HG03097 (cell line): ENCODE measurements around the gene TRPM3.

ENCODE experiments used
- ATAC-seq: cut with Tn5 transposase; IDR thresholded peaks from one replicate; pipeline ENCODE4 v1.9.1; 2021; ENCODE audit not compliant: unreplicated experiment, low FRiP score

TRPM3 gene

DNA sequence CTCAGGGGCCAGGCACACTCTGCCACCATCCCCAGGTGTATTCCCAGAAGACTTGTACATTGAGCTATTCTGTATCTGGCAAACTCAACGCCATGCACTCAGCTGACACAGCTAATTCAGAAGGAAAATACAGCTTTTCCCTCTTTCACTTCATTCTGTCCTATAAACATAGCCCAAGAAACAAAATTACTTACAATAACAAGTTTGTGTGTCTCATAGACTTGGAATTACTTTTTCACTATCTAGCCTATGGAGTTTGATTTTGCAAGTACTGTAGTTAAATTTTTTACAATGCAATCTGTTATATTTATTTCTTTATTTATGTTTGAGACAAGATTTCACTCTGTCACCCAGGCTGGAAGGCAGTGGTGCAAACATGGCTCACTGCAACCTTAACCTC is 581.9 kb downstream of the TRPM3 start:
- ATAC-seq, result no peak

DNA sequence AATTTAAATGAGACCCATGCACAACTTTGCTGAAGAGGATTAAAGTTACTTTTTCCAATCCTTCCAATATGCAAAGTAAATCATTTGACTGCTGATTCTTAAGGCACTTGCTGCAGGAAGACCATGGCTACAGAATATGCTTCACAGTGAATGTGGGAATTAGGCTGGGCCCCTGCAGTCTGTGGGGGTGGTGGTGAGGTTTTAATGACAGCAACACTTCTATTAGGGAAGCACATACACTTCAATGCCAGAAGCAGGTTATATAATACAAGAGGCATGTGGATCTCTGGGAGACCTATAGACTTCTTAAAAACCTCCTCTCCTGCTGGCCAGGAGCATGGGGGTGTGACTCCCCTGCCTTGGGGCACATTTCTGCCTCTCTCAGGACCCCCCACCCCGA is 582.4 kb downstream of the TRPM3 start:
- ATAC-seq, result no peak

DNA sequence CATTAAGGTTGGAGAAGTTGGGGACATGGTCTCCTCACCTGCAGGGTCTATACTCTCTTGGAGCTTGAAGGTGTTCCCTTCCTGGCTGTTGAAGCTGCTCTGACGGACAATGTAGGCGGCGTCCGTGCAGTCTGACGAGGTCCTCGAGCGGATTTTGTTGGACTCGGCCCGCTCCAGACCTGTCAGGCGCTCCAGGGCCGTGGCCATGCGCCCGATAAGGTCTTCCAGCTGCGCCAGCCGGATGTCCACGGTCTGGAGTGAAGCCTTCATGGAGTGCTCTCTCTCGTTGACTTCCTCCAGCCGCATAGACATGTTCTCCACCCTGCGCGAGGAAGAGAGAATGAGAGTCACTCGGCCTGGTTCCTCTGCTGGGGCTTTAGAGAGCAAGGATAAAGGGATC is 584.3 kb downstream of the TRPM3 start:
- no peak for ATAC-seq

DNA sequence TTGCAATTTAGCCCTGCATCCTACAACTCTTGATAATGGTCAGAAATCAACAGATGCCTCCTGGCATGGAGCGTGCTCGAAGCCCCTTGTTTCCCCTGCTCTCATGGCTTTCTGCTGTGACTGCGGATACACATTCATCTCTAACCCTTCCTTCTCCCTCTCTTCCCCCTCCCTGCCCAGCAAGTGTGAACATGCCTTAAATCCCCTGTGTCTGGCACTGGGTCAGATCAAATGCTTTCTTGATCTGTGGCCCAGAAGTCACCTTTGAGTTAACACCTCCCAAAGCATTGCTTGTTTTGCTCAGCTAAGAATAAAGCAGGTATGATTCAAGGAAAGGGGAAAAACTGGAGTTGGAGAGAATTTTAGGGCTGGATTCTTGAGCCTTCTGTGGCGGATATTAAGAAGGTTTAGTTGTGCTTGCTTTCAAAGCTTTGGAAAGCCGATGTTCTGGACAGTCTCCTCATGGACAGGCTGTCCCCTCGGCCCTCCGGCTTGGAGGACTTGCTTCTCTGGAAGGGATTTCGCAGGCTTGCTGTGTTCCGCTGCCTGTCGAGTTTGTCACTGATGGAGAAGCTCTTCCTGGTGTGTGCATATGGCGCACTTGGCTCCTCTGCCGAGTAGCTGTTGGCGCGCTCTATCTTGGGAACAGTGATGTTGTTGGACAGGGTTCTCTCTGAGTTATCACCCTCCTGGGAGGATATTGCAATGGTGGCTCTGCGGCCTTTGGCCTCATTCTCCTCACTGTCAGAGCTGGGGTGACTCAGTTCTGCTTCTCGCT is 585.7 kb downstream of the TRPM3 start:
- no peak for ATAC-seq

DNA sequence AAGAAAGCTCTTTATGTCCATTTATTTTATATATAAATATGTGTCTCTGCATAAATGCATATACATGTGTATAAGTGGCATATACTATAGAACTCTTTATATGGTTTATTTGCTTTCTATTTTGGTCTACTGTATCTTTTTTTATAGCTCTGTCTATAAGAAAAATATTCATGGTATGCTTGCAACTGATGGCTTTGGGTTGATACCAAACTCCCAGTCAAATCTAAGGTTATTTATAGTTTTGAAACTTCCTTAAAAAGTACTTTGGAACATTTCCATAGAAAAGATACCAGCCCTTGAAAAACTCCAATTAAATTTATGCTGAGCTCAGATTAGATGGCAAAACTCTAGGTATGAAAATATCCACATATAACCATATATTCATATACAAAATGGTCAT is 587.0 kb downstream of the TRPM3 start:
- no peak for ATAC-seq

DNA sequence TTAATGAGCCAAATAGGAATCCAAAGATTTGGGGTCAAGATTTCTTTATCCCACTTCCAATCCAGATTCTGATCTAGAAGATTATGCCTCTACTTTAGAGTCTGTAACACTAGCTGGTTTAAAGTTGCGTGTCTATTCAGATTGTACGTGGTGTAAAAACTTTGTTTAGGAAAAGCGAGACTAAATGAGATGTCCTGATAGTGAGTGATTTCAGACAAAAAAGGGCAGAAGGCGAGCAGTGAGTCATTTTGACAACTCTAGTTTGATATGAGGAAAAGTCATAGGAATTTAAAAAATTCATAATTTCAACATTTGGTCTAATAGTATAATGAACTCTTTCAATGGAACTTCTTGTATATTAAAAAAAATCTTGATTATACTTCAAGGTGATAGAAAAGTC is 587.4 kb downstream of the TRPM3 start:
- no peak for ATAC-seq

DNA sequence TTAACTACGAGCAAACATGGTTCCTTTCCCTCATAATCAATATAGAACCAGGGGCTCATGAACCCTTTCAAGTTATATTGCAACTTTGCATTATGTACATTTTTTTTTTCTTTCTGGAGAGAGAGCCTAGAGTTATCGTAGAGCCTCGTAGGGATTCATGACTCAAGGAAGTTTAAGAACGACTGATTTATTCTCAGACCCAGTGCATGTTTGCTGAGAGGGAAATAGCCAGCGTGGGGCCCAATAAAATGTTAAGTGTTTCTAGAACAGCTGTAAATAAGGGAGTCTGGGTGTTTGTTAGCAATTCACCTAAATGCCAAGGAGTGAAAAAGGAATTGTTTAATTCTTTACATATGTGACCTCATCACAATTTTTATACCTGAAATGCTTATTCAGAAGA is 587.9 kb downstream of the TRPM3 start:
- ATAC-seq, result no peak

DNA sequence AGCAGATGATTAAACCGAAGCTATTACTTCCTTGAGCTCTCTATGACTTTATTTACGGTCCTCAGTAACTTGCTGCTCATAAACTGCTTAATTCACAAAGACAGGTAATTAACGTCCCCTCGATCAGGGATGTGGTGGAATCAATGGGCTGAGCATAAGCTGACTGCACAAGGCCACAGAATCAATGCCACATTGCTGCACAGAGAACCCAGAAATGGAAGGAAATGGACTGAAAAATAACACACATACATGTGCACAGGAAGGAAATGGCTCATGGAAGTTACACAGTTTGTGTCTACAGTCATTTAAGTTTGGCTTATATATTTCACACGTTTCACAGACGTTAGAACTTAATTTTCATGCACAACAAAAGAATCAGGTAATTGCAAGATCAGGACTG is 588.7 kb downstream of the TRPM3 start:
- ATAC-seq, result no peak

DNA sequence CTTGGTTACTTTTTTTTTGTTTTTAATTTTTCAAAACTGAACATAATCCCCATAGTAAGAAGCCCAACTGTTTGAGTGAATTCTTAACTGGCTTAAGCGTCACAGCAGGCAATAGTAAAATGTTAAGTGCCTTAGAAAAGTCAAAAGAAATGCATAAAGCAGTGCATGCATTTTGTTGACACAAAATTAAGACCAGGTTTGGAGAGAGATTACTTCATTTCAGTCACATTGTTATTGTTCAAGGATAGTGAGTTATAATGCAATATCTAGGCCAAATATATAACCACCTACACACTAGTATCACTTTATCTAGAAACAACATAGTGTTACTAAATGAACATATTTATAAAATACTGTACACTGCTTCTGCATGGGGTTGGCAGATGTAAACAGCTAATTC is 590.1 kb downstream of the TRPM3 start:
- no peak for ATAC-seq

DNA sequence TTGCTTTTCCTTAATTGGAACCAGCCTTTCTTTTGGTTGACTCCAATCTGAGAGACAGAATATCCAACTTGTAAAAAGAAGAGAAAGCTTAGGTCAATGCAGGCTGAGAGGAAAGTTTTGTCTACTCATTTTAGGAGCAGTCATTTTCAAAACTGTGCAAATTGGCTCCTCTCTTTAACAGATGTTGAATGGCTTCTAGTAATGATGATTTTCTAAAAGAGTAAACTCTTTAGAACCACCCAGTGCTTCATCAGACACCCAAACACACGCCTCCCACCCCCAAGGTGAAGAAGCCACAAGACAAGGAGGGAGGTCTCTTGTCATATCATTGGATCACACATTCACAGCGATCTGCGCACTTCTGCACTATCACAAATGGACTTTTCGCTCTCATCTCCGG is 590.7 kb downstream of the TRPM3 start:
- ATAC-seq, result no peak

DNA sequence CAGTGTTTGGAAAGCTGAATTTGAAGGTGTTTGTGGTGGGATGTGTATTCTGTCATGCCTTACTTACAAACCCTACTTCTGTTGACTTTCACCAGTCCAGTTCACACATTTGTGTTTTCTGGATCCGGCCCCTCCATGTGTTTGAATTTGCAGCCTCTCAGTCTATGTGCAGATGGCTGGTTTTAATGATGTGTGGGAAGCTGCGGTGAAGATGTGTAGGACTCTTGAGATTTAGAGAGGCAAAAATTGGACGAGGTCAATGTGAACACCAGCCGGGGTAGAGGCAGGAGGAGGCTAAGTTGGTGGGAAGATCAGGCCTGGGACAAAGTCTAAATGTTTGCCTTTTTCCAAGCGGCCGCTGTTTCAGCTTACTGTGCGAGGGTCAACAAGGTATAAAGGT is 591.6 kb downstream of the TRPM3 start:
- ATAC-seq, result no peak

DNA sequence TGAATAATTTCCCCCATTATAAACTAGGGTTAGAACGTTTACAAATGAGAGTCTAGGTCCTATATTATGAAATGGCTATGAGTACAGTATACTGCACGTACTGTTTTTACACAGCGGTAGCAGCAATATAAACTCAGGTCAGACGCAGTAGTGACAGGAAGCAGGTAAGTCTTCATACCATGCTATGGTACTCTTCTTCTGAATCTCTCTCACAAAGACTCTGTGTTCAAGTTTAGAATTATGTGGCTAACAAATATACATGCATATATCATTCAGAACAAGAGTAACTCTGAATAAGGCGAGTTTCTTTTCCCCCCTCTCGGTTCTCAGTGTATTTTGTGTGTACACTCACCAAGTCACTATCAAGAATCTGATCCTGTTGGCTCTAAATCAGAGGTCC is 592.0 kb downstream of the TRPM3 start:
- ATAC-seq, result no peak

DNA sequence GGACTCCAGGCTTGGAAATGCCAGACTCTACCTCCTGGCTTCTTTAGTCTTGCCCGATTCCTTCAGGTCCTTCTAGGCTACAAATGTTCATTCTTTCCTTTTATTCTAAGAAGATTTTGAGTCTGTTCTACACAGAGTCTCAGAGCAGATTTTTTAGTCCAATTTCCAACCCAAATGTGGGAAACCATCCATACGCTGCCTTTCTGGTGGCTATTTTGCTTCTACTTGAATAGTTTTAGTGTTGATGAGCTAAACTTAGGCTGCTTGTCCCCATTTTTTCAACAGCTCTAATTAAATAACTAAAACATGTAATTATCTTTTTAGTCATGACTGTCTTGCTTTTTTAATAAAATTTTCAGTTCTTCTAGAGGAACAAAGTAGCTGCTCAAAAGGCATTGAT is 594.5 kb downstream of the TRPM3 start:
- ATAC-seq, result no peak

DNA sequence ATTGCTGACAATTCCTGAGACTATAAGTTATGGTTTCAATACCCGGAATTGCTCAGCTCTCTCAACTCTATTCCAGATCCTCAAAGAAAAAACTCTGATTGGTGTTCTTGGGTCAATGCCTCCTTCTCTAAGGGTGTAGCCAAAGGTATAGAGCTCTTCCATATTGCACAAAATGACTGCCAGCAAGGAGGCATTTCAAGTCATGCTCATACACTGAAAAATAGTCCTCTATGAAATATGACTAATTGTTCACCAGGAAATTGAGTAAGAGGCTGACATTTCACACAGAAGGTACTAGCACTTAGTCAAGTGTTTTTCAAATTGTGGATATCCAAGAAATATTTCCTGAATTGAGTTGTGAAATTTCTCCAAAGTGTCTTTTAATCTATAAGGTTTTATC is 595.9 kb downstream of the TRPM3 start:
- no peak for ATAC-seq

DNA sequence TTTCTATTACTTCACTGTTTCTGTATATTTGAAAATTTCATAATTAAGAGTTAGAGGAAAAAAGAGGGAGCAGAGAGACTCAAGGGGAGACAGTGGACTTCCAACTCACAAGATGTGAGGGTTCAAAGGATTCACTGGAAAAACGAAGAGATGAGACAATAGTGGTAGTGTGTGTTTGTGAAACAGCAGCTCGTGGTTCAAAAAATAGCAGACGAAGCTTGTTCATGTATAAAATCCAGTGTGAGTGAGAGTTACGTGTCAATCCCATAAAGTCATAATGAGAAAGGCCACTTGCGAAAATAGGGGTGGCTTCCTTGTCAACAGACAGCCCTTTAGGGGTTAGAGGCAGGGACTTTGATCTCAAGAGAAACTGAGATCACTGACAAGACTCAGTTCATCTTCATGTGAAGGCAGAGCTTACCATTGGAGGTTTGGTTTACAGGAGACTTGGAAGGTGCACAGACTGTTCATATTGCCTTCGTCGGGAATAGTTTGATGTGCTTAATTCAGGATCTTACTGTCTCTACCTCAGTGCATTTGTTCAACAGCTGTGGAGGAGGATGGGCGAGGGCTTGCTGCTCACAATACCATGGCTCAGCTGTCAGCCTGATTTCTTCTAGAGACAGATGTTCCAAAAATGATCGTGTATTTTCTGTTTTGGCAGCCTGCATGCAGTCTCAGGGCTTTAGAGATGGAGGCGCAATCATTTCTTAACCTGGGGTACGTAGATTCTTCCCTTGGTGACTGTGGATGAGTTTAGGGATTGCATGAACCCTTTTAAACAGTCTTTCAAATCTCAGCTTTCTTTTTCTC is 601.3 kb downstream of the TRPM3 start:
- ATAC-seq, result no peak

DNA sequence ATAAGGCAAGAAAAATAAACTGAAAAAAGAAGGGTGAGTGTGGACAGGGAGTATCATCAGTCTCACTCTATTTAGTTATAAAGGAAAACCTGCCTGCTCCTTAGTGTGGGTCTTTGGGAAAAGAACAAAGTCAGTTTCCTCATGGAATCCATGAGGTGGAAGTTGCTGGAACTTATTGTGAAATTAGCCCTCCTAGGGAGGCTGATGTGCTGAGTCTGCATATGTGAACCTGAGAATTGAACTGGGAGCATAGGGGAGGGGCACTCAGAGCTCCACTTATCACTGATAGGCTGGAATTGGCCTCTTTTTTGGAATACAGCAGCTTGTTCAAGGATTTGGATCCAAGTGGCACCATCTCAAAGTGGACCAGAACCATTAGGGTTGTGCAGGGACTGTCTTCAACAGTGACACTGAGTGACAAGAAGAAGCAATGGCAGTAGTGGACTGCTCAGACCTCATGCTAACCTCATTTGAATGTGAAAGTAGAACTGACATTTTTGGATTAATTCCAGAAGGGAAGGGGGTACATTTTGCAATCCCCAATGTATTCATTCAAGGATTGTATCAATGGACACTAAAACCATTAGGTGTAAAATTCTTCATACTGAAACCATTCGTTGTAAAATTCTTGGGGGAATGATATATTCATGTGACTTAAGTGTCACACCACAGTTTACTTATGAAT is 603.4 kb downstream of the TRPM3 start:
- no peak for ATAC-seq

DNA sequence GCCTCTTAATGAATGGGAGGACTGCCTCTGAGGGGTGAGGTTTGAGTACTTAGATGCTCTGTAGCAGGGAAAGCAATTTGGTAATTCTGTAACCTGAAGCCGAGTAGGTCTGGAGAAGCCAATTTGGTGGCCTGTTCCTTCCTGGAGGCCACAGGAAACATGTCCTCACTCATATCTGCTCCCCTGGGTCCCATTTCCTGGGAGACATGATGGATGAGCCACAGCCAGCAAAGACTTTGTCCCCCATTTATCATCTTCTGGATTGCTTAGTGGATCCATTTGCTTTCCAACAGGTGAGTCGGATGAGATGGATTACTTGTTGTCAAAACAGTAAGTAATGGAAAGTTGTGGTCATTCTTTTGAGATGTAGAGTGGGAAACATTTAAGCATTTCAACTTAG is 607.1 kb downstream of the TRPM3 start:
- ATAC-seq, result no peak

DNA sequence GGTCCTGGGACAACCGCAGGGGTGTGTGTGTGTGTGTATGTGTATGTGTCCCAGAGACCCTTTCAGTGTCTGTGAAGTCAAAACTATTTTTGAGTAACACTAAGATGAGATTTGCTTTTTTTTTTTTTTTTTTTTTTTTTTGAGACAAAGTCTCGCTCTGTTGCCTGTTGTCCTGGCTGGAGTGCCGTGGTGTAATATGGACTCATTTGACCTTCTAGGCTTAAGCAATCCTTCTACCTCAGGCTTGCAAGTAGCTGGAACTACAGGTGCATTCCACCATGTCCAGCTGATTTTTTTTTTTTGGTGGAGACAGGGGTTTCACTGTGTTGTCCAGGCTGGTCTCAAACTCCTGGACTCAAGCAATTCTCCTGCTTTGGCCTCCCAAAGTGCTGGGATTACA is 609.6 kb downstream of the TRPM3 start:
- ATAC-seq, result no peak

DNA sequence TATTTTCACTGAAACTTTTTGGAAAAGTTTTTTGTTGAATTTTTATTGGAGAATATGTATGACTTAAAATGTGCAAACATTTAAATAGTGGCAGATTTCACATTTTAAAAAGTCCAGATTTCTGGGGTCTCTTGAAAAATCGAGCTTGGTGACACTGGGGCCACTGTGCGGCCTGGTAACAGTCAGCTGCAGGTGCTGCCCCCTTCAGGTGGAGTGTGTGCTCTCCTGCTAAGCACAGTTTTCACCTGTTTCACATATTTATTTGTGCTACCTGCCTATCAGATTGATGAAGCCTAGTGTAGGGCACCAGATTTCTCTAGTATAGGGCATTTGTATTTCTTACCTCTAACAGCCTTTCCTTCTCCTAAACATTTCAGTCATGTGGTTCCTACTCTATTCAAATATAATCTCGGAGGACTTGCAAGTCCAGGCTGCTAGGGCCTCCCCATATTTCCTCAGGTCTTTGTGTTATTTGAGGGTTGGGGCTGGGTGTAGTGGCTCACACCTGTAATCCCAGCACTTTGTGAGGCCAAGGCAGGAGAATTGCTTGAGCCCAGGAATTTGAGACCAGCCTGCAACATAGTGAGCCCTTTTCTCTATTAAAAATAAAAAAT is 611.2 kb downstream of the TRPM3 start:
- no peak for ATAC-seq

DNA sequence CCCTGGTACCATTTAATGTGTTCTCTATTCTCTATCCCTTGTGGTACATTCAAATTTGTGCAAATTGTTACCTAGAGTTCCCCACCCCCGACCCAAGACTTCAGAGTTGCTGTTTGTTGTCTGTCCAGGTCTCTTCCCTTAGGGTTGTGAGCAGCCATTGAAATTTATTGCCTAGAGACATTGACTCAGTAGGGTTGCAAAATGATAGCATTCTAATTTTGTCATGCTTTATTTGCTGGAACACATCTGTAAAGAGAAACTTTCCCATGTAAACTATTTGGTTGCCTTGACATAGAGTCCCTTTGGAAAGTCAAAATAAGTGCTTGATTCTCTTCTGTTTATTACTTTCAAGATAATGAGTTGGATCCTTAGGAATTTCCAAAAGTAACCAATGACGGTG is 615.3 kb downstream of the TRPM3 start:
- ATAC-seq, result no peak

DNA sequence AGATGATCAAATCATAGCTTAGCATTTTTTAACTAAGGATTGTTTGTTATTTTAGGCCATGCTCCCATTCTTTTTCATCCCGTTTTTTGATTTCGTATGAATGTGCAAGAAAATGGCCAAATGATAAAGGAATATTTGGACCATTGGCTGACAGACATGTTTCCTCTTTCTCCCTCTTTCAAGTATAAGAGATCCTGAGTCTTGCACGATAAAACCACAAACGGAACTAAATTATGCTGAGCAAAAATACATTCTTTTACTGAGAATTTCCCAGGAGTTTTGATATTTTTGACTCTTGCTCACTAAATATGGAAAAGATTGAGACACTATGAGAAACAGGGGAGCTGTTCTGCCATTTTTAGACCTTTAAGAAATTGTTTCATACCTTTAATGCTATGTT is 616.6 kb downstream of the TRPM3 start:
- no peak for ATAC-seq
